ES-I3 (cell line): ENCODE results near the gene TBX5.
"Not testable (repeated sequence)": the region's sequence is repeated elsewhere in the genome, so short reads cannot be mapped to it uniquely, and the experiment has no call there.

Experiments
- H3K36me3 ChIP-seq: 2 replicates; pipeline ENCODE4 v1.6.1; 2013; ENCODE audit warnings: mild to moderate bottlenecking, low read length, control low read depth, moderate library complexity; ENCODE audit not compliant: insufficient read depth
- H3K4me1 ChIP-seq: 2 replicates; pipeline ENCODE4 v1.6.1; 2013; ENCODE audit warnings: mild to moderate bottlenecking, control low read depth, low read length; ENCODE audit not compliant: insufficient read depth
- H3K9ac ChIP-seq: 2 replicates; pipeline ENCODE4 v1.6.1; 2013; ENCODE audit warnings: low read depth, mild to moderate bottlenecking, low read length, moderate library complexity
- H3K9me3 ChIP-seq: 2 replicates; pipeline ENCODE4 v1.6.1; 2013; ENCODE audit warnings: mild to moderate bottlenecking, low read length, moderate library complexity; ENCODE audit not compliant: control insufficient read depth, insufficient read depth

Gene TBX5

DNA sequence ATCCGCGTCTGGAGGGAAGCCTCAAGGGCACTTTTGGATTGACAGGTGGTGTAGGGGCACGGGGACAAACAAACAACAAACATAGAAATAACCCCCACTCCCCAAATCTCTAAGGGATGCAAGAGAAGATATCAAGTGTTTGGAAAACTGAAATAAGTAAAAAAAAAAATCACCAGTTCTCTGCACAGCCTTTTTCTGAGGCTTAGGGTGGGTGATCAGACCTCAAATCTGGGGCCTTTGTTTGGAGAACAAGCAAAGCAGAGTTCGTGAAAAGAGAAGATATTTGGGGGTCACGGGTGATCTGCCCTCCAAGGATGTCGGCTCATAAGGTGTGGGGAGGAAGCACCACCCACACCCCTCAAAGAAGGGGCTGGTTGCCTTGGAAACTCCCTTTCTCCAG, 10.7 kb downstream of the TBX5 start:
- H3K9me3 ChIP-seq = no peaks in the 10 kb centered on the region
- no peak overlapping the region for H3K9ac ChIP-seq
- no peaks in the 10 kb centered on the region for H3K36me3 ChIP-seq
- peaks cover 13% of the 10 kb centered on the region for H3K4me1 ChIP-seq

DNA sequence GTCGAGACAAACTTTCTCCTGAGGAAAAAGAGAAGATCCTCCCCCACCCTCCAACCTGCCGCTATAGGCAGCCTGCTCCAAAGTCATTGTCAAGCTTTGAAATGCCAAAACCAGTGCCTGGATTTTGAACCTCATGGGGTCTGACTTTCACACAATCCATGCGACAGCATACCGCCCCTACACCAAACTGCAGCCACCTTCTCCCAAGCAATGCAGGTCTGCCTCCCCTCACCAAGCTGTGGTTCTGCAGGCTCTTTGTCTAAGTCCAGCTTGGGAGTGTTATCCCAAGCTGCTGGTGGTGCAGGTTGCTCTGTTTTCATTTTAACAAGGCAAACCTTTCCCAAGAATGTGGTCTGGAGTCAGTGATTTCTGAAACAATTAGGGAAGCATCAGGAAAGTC, 12.4 kb downstream of the TBX5 start:
- Histone ChIP-seq H3K9ac (no peak overlapping the region), H3K4me1 (peaks cover 19% of the 10 kb centered on the region), H3K9me3 (no peaks in the 10 kb centered on the region), H3K36me3 (no peaks in the 10 kb centered on the region)

- Histone ChIP-seq H3K9me3 (no peaks in the 10 kb centered on the region), H3K36me3 (no peaks in the 10 kb centered on the region), H3K9ac (no peak overlapping the region), H3K4me1 (peaks cover 19% of the 10 kb centered on the region)
These were observed 13.0 kb downstream of the TBX5 start for GRCh38 chr12:114392909-114393308.

DNA sequence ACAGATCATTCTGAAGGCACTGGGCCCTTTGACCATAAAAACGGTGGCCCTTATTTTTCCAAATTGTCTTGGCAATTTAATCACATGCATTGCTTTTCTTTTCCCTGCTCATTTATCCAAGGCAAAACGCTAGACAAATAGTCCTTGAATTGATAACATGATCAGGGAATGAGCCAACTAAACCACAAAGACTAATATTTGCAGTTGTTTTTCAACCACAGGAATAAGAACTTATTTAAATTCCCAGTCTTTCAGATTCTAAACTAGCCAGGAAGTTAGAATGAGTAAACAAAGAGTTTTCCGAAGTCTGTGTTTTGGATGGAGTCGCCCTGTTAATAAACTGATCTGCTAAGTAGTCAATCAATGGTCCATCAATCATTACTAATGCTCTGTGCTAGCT, 14.9 kb downstream of the TBX5 start:
- no peaks in the 10 kb centered on the region for H3K36me3 ChIP-seq
- H3K9me3 ChIP-seq = no peaks in the 10 kb centered on the region
- H3K4me1 ChIP-seq = peaks cover 19% of the 10 kb centered on the region
- H3K9ac ChIP-seq = no peak overlapping the region

- H3K9me3 ChIP-seq = no peaks in the 10 kb centered on the region
- no peaks in the 10 kb centered on the region for H3K36me3 ChIP-seq
- no peak overlapping the region; the same call in 1 of the 2 replicates for H3K9ac ChIP-seq
- H3K4me1 ChIP-seq = peaks cover 13% of the 10 kb centered on the region
These were observed 21.2 kb downstream of the TBX5 start for GRCh38 chr12:114384739-114385138.

DNA sequence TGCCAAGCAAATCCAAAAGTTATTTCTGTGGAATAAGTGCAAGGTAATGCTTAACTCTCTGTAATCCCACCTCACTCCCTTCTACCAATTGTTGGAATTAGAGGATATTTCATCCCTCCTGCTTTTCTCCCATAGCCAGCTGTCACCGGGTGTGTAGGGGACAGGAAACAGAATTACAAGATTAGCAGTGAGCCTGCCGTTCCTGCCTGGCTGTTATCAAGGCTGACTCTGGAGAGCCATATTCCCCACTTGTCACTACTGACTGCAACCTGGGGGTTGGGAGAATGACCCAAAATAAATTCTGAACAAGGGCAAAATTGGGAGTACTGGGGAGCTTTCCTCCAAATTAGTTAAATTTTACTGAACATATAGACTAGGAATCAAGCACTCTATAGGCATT, 24.8 kb downstream of the TBX5 start:
- no peaks in the 10 kb centered on the region for H3K36me3 ChIP-seq

GRCh38 chr12:114371733-114372132, 34.2 kb downstream of the TBX5 start:
- Histone ChIP-seq H3K4me1 (no peaks in the 10 kb centered on the region), H3K36me3 (no peaks in the 10 kb centered on the region), H3K9me3 (no peaks in the 10 kb centered on the region), H3K9ac (no peak overlapping the region)

More for the DNA sequence above, 24.8 kb downstream of the TBX5 start:
- Histone ChIP-seq H3K9ac (no peak overlapping the region), H3K9me3 (no peaks in the 10 kb centered on the region), H3K4me1 (peaks cover 13% of the 10 kb centered on the region)

DNA sequence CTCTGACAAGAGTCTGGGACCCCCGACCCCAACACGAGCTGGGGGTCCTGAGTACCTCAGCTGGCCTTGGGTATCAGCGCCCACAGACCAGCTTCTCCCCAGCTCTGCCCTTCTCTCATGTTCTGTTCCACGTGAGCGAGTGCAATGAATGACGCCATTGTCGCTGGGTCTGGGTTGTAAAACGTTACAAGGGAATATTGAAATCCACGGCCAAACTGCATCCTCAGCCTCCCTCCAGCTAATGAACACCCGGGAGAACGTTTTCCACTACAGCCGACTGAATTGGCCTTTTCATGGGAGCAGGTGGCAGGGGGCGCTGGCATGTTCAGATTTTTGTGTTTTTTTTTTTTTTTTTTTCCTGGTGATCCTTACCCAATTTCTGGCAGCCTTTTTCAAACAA, 34.7 kb downstream of the TBX5 start:
- no peaks in the 10 kb centered on the region for H3K9me3 ChIP-seq
- H3K4me1 ChIP-seq = no peaks in the 10 kb centered on the region
- no peaks in the 10 kb centered on the region for H3K36me3 ChIP-seq
- no peak overlapping the region for H3K9ac ChIP-seq

DNA sequence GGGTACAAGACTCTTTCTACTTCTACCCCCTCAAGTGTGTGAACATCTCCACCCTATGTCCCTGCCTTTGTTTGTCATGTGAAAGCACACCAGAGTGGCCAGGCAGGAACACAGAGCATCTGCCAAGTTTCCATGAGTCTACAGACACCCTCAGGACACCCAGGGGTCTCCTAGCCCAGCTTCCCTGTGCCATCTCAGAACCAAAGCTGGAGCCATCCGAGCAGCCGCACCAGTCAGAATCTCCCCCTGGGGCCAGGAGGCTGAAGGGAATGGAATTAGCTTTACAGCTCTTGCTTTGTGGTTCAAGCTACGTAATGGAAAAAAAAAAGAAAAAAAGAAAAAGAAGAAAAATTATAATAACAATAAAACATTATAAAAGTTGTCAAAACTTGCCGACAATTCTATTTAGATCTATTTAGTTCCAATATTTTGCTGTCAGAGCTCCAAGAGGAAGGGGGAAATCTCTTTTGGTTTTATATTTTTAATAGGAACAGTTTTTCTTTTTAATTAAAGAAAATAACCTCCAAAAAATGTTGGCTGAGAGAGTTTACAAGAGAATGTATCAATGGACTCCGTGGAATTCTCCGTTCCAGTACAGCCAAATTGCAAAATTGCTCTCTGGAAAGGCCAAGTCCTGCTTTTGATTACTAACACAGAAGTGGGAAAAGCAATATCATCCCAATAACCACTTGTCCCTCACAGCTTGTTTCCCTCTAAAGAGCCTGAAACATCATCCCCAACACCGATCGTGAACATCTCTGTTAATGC, 37.1 kb downstream of the TBX5 start:
- Histone ChIP-seq H3K4me1 (no peaks in the 10 kb centered on the region), H3K9me3 (no peaks in the 10 kb centered on the region), H3K36me3 (no peaks in the 10 kb centered on the region), H3K9ac (no peak overlapping the region)

- Histone ChIP-seq H3K36me3 (no peaks in the 10 kb centered on the region), H3K4me1 (no peaks in the 10 kb centered on the region), H3K9me3 (no peaks in the 10 kb centered on the region), H3K9ac (no peak overlapping the region)
These were observed 44.0 kb downstream of the TBX5 start for GRCh38 chr12:114361992-114362391.

- H3K9ac ChIP-seq = no peak overlapping the region
- no peaks in the 10 kb centered on the region for H3K4me1 ChIP-seq
- no peaks in the 10 kb centered on the region for H3K36me3 ChIP-seq
- no peaks in the 10 kb centered on the region for H3K9me3 ChIP-seq
These were observed 44.4 kb downstream of the TBX5 start for GRCh38 chr12:114361545-114361944.

GRCh38 chr12:114360485-114360884, 45.5 kb downstream of the TBX5 start:
- no peaks in the 10 kb centered on the region for H3K36me3 ChIP-seq

GRCh38 chr12:114355389-114356088, 50.4 kb downstream of the TBX5 start:
- H3K36me3 ChIP-seq = no peaks in the 10 kb centered on the region
- H3K9ac ChIP-seq = no peak overlapping the region
- no peaks in the 10 kb centered on the region for H3K4me1 ChIP-seq
- no peaks in the 10 kb centered on the region for H3K9me3 ChIP-seq

More at GRCh38 chr12:114360485-114360884, 45.5 kb downstream of the TBX5 start:
- H3K9ac ChIP-seq = no peak overlapping the region
- H3K9me3 ChIP-seq = no peaks in the 10 kb centered on the region
- H3K4me1 ChIP-seq = no peaks in the 10 kb centered on the region

GRCh38 chr12:114349239-114349638, 56.7 kb downstream of the TBX5 start:
- not testable (repeated sequence) for H3K36me3 ChIP-seq, H3K4me1 ChIP-seq, H3K9me3 ChIP-seq, H3K9ac ChIP-seq

DNA sequence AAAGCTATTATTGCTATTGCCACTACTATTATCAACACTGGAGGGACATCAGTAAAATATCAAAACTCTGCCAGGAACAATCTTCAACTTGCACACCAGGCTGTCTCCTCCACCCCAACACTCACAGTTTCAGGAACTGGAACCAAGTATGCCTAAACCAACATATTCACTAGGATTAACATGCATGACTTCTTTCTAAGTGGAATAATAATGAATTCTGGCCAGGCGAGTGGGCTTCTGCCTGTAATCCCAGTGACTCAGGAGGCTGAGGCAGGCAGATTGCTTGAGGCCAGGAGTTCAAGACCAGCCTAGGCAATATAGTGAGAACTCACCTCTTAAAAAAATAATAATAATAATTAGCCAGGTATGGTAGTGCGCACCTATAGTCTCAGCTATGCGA, 58.1 kb downstream of the TBX5 start:
- Histone ChIP-seq H3K4me1 (no peaks in the 10 kb centered on the region), H3K9me3 (no peaks in the 10 kb centered on the region), H3K36me3 (no peaks in the 10 kb centered on the region), H3K9ac (no peak overlapping the region)
